Measurements from ENCODE around the gene ACSS3. TPM values are rescaled to one million over a fixed set of nuclear protein-coding genes. Genes with fewer than 3 reads are reported as not detected.

ACSS3 gene
- total RNA-seq, 1 donor from 2014 or later: 18.7 TPM

GRCh38 chr12:81070846-81071245 is 7.0 kb upstream of the ACSS3 start:
- H3K36me3 Mint-ChIP-seq (ENCODE audit: low read depth, unreplicated experiment): no peaks in the 10 kb centered on the region
- no peak for TF ChIP-seq CTCF (IDR thresholded peaks at IDR 0.05; ENCODE audit: unreplicated experiment)
- H3K27ac Mint-ChIP-seq (ENCODE audit: unreplicated experiment): no peak overlapping the region
- no peak for DNase-seq (ENCODE audit: low spot score)
- no peaks in the 10 kb centered on the region for H3K9me3 Mint-ChIP-seq (ENCODE audit: unreplicated experiment)
- no peak overlapping the region for H3K4me3 Mint-ChIP-seq (ENCODE audit: unreplicated experiment)
- H3K4me1 Mint-ChIP-seq (ENCODE audit: unreplicated experiment): no peaks in the 10 kb centered on the region
- no peaks in the 10 kb centered on the region for H3K27me3 Mint-ChIP-seq (ENCODE audit: unreplicated experiment)

GRCh38 chr12:81075539-81075938 is 2.3 kb upstream of the ACSS3 start:
- Mint-ChIP-seq H3K9me3 (ENCODE audit: unreplicated experiment) (no peaks in the 10 kb centered on the region), H3K4me1 (ENCODE audit: unreplicated experiment) (peaks cover 21% of the 10 kb centered on the region), H3K36me3 (ENCODE audit: low read depth, unreplicated experiment) (no peaks in the 10 kb centered on the region), H3K27me3 (ENCODE audit: unreplicated experiment) (no peaks in the 10 kb centered on the region), H3K27ac (ENCODE audit: unreplicated experiment) (no peak overlapping the region), H3K4me3 (ENCODE audit: unreplicated experiment) (no peak overlapping the region)
- no peak for TF ChIP-seq CTCF (IDR thresholded peaks at IDR 0.05; ENCODE audit: unreplicated experiment)
- DNase-seq (ENCODE audit: low spot score): no peak

- Mint-ChIP-seq H3K36me3 (ENCODE audit: low read depth, unreplicated experiment) (no peaks in the 10 kb centered on the region), H3K9me3 (ENCODE audit: unreplicated experiment) (no peaks in the 10 kb centered on the region), H3K4me1 (ENCODE audit: unreplicated experiment) (peaks cover 21% of the 10 kb centered on the region), H3K4me3 (ENCODE audit: unreplicated experiment) (peak overlapping the region; percentile 87), H3K27ac (ENCODE audit: unreplicated experiment) (no peak overlapping the region), H3K27me3 (ENCODE audit: unreplicated experiment) (no peaks in the 10 kb centered on the region)
- DNase-seq (ENCODE audit: low spot score): peak; percentile 41
- TF ChIP-seq CTCF (IDR thresholded peaks at IDR 0.05; ENCODE audit: unreplicated experiment): no peak
These were observed 572 bp upstream of the ACSS3 start for GRCh38 chr12:81077329-81077685.

GRCh38 chr12:81078469-81079196 is 754 bp downstream of the ACSS3 start:
- Mint-ChIP-seq H3K36me3 (ENCODE audit: low read depth, unreplicated experiment) (no peaks in the 10 kb centered on the region), H3K4me1 (ENCODE audit: unreplicated experiment) (peaks cover 21% of the 10 kb centered on the region), H3K9me3 (ENCODE audit: unreplicated experiment) (no peaks in the 10 kb centered on the region), H3K27ac (ENCODE audit: unreplicated experiment) (no peak overlapping the region), H3K27me3 (ENCODE audit: unreplicated experiment) (no peaks in the 10 kb centered on the region), H3K4me3 (ENCODE audit: unreplicated experiment) (peak overlapping the region; percentile 90)
- peak; percentile 17 for DNase-seq (ENCODE audit: low spot score)
- no peak for TF ChIP-seq CTCF (IDR thresholded peaks at IDR 0.05; ENCODE audit: unreplicated experiment)

GRCh38 chr12:81079280-81080076 is 1.6 kb downstream of the ACSS3 start:
- no peaks in the 10 kb centered on the region for H3K27me3 Mint-ChIP-seq (ENCODE audit: unreplicated experiment)
- TF ChIP-seq CTCF (IDR thresholded peaks at IDR 0.05; ENCODE audit: unreplicated experiment): no peak
- H3K9me3 Mint-ChIP-seq (ENCODE audit: unreplicated experiment): no peaks in the 10 kb centered on the region
- H3K4me3 Mint-ChIP-seq (ENCODE audit: unreplicated experiment): peak overlapping the region; percentile 28
- DNase-seq (ENCODE audit: low spot score): no peak
- H3K27ac Mint-ChIP-seq (ENCODE audit: unreplicated experiment): no peak overlapping the region
- H3K4me1 Mint-ChIP-seq (ENCODE audit: unreplicated experiment): peaks cover 25% of the 10 kb centered on the region
- no peaks in the 10 kb centered on the region for H3K36me3 Mint-ChIP-seq (ENCODE audit: low read depth, unreplicated experiment)
